CD4-positive, alpha-beta T cell treated with Interleukin-6 for 4 hours (primary cell): ENCODE measurements around the gene HK3.
A peak's percentile ranks its signal among the peaks of the same experiment; 100 is the strongest.

Experiments
- DNase-seq: peaks from one replicate; pipeline ENCODE4 v3.0.0-alpha.2; 2020; ENCODE audit warnings: mixed read lengths

Gene HK3

DNA sequence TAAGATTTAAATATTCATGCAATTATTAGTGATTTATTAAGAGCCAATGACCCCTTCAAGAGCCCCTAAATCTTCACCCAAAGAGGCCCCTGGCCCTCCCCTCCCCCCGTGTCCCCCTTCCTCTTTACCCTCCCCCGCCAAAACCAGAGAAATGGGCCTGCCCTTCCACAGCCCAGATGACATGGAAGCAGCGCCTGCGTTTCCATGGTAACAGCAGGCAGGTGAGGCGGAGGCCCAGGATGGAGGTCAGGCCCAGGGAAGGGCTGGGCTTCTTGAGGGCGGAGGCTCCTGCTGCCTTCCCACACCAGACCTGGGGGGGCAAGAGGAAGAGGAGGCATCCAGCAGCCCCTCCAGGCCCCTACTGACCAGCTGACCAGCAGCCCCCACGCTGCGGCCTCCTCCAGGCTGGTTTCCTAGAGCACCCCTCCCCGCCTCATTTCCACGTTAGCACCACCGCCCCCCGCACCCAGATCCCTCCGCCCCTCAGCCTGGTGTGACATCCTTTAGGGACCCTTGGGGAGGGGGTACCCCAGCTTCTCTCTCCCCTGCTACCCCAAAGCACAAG is 51.3 kb downstream of the HK3 start:
- DNase-seq, result no peak

DNA sequence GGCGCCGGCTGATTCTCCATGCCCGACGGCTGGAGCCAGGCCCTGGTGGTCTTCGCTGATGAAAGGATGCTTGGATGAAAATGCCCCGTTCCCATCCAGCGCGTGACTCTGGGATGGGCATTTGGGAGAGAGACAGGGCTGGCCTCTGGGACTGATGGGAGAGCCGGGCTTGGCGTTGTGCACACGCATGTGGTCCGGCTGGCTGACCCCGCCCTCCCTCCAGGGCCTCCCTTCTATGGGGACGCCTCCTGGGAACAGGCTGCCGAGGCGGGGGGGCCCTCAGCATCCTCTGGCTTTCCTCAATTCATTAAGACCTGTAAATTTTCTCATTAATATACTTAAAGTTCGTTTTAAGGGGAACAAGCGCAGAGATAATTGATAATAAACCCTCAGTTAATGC is 52.0 kb downstream of the HK3 start:
- DNase-seq, result no peak

DNA sequence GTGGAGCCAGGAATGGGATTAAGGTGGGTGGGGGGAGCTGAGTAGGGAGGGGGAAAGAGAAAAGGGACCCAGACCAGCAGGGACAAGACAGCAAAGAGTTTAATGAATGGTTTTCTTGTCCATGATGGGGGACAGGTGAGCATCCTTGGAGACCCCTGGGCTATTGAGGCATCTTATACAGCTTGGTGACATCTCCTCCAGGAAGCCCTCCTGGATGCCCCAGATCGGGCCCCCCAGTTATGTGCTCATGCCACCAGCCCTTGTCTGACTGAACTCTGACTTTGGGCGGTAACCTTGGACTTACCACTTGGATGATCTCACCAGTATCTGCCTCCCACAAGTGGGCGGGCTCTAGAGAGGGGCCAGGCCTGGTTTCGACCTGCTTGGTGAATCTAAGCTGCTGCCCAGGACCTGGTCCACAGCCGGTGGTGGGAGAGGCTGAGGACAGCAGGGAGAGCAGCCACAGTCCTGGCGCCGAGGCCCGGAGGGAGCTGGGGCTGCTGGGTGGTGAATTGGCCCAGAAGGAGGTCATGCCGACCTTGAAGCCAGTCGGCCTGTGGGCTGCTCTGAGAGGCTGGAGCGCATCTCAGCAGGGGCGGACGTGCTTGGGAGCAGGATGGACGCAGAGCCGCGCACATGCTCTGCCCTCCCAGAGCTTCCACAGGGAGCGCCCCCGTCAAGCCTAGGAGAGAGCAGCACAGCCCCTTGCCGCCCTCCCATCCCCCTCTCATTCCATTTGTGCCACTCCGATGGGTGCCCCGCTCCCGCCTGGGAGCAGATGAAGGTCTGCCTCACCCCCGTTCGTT is 52.6 kb downstream of the HK3 start:
- no peak for DNase-seq

DNA sequence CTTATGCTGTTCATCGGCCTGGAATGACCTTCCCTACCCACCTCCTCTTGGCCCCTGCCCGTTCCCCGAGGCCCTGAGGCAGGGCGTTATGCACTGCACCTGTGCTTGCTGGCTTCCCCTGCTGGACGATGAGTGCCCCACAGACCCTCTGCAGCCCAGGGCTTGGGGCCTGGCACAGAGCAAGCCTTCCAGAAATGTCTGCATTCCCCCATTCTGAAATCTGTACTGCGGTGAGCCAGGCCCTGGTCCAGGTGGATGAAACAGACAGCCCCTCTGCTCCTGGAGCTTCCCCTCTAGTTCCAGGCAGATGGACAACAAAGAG is 53.8 kb downstream of the HK3 start:
- no peak for DNase-seq

DNA sequence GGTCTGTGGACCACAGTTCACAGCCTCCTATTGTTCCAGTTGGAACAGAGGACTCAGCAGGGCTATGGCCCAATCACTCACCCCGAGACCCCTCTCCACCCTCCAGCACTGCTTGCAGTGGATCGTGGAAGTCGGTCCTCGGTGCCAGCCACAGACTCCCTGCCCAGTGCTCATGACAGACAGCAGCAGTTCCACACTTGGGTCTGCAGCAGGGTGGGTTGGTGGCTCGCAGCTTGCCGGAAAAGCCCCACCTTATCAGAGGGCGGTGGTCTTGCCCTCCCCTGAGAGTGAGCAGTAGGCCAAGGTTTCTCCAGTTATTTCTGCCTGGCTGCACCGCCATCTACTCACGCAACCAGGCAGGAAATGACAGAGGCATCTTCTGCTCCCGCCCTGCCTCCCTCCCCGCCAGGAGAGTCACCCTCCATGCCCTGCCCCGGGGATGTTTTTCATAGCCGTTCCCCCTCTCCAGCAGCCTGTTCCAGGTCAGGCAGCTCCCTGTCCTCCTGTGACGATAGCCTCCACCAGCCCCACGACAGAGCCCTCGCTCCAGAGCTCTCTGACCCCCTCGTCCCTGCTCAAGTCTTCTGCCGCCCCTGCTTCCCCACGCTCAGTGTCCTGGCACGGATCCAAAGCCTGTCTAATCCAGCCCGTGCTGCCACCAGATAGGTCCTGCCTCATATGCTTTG is 54.3 kb downstream of the HK3 start:
- no peak for DNase-seq

DNA sequence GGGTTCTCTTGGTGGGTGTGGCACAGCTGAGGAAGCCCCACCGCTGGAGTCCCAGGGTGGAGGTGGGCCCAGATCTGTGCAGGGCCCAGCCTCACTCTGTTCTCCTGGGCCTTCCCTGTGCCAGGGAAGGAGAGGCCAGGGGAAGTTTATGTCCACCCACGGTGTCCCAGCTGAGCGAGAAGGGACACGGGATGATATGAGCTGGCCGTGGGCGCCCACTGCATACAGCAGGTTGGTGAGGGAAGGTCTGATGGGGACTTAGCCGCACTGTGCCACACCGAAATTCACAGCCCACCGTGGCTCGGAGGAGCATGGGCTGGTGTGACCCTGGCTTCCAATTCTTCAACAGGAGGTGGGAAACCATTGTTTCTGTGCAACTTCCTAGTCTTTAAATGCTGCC is 54.9 kb downstream of the HK3 start:
- DNase-seq, result no peak

DNA sequence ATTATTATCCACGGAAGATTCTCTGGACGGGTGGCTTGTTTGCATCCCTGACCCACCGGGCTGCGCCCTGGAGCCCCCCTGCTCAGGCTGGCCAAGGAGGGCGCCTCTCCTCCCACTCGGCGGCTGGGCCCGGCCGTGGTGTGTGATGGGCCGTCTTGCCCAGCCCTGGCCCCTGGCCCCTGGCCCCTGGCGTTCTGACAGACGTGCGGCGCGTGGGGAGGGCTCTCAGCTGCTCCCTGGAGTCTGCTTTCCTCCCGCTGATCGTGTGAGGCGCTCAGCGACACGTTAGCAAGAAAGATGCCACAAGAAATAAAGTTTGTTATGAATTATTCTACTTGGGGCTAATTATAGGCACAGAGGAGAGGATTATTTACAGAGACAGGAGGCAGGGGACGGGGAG is 55.5 kb downstream of the HK3 start:
- DNase-seq, result no peak

DNA sequence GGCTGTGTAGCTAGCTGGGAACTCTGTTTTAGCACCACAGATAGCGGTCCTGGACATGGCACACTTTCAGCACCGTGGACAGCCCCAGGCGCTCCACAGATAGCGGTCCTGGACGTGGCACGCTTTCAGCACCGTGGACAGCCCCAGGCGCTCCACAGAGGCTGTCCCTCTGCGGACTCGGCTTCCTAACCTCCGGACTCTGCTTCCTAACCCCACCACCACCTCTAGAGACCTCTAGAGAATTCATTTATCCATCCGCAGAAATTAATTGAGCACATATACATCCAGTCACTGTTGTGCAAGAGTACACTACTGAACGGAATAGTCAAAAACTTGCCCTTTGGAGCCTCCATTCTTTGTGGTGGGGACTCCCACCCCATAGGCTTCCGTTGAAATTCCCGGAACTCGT is 61.4 kb downstream of the HK3 start:
- DNase-seq, result peak; percentile 63

DNA sequence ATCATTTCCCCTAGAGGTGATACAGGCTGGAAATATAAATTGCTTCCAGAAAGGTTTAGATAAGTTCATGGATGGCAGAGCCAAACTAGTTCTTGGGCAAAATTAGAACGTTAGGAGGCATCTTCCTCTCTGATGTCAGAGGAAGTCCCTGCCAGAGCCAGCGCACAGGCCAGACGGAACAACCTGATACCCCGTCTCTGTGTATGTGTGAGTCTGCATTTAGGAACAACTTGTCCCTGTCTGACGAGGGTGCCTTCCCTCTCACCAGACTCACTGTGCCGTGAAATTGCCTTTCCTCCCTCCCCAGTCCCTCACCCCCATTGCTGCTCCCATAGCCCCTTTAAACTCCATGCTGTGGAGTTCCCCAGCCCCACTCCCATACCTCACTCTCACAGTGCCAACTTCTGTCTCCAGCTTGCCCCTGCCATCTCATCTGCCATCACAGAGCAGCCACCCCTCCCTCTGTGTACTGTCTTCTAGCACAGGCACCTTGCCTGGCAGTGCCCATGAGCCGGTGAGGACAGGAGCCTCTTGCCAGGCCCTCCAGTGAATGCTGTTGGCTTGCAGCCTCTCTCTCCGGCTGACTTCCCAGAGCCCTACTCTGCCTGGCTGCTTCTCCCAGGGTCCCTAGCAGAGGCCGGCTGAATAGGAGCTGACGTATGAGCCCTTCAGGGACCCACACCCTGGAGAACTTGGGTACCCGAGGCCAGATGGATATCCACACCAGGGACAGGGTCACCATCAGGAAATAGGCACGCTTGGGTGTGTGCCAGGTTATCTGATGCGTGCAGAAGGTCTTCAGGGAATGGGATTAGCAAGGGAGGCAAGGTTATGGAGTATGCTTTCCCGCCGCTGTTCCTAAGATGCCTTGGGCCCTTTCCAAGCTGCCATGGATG is 62.1 kb downstream of the HK3 start:
- no peak for DNase-seq

DNA sequence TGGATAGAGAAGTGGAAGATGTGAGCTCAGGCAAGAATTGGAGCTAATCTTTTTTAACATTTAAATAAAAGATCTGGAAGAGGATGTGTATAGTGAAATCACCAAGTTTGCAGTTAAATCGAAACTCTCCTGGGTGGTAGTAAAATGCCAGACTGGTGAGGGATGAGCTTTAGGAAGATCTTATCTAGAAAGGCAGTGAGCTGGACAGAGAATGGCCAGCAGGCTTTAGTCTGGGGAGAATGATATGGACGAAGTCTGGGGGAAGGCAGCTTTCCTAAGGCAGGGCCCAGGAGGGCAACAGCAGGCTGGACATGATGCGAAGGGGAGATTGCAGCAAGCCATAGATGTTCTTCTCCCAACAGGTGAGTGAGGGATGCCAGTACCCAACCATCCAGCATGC is 63.2 kb downstream of the HK3 start:
- no peak for DNase-seq

DNA sequence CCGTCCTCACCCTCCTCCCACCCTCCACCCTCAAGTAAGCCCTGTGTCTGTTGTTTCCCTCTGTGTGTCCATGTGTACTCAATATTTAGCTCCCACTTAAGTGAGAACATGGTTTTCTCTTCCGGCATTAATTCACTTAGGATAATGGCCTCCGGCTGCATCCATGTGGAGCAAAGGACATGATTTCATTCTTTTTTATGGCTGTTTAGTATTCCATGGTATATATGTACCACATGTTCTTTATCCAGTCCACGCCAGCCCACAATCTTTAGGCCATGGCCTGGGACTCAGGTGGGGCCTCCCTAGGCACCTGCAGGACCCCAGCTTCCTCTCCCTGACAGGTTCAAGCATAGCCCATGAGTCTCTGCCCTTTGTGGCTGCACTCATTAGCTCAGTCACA is 65.9 kb downstream of the HK3 start:
- no peak for DNase-seq

DNA sequence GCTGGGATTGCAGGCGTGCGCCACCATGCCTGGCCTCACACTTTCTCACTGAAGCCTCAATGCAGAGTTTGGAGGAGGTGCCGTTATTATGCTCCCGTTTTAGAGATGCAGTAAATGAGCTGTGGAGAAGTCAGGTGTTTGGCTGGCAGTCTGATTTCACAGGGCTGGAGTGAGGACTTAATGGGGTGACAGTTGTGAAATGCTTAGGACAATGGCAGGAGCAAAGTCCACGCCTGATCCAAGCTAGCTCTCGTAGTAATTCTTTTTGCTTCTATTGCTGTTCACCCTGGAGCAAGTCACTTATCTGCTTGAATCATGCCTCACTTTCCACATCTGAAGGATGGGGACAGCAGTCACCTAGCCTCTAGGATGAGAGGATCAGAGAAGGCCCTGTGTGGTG is 67.0 kb downstream of the HK3 start:
- DNase-seq, result no peak

DNA sequence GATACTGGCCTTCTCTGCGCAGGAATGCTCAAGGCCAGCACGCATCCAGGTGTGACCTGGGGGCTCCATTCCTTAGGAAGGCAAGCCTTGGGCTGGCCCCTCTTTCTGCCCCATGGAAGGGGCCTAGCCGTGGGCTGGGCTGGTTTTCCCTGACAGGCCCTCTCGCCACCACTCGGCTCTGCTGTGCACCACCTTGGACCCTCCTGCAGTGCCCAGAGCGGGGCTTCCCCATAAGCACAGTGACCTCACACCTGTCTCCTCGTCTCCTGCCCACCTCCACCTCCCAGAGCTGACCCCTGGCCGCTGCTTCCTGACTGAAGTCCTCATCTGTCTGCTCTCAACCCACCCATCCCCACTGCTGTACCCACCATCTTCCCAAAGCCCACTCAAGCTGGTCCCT is 67.7 kb downstream of the HK3 start:
- DNase-seq, result no peak

DNA sequence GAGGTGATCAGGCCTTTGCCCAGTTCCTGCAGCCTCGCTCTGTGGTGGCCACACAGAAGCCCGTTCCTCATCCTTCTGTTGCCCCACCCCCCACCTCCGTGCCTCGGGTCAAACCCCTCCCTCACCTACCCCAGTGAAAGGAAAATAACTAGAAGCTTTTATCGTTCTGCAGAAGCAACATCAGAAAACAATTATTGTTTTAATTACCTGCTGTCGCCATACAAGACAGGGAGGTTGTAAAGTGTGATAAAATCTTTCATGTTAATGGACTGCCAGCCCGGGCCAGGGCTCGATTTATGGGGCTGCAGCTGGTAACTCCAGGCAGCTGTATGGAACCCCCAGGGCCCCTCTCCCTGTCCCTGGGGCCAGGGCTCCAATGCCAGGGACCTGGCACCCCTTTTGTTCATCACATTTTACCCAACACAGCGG is 68.1 kb downstream of the HK3 start:
- DNase-seq, result no peak
